HG03045 (cell line): ENCODE data around the gene NCMAP.

Source experiments
- ATAC-seq: cut with Tn5 transposase; IDR thresholded peaks from one replicate; pipeline ENCODE4 v1.9.1; 2021; ENCODE audit warnings: mild to moderate bottlenecking, moderate library complexity; ENCODE audit not compliant: unreplicated experiment

NCMAP gene

DNA sequence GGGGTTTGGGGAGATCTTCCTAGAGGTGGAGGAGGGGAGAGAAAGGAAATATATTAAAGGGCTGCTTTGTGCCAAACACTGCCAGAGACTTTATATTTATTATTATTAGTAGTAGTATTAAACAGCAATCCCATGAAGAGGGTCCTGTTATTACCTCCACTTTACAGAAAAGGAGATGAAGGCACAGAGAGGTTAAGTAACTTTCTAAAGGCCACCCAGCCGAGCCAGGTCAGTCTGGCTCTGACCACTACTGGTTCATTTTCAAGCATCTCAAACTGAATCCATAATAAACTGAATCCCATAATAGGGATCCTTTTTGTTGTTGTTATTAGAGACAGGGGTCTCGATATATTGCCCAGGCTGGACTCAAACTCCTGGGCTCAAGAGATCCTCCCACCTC, 12.6 kb downstream of the NCMAP start:
- ATAC-seq = no peak

DNA sequence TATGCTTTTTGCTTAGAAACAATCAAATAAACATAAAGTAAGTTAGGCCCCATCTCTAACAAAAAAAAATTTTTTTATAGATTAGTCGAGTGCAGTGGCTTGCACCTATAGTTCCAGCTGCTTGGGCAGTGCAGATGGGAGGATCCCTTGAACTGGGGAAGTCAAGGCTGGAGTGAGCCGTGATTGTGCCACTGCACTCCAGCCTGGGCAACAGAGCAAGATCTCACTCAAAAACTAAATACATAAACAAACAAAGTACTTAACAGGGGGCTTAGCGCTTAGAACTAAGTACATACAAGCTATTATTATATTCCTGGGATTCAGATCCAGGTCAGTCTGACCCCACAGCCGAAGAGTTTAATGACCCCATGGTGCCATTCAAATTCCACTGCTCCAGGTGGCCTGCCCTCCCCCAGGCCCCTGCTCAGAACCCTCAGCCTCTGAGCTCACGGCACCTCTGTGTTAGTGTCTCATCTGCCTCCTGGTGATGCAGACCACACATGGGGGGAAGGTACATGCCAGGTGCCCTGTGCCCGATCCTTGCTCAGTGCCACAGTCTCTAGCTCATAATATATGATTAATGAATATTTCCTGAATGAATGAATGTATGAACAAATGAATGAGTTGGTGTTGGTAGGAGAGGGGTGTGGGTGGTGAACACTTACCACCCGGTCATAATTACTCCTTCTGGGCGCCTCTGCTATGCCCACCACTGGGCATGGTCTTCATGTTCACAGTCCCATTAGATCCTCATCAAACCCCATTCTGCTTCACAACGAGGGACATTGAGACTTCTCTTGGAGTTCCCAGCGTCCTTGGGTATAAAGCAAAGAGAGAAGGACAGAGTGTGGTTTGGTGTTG, 14.6 kb downstream of the NCMAP start:
- no peak for ATAC-seq

DNA sequence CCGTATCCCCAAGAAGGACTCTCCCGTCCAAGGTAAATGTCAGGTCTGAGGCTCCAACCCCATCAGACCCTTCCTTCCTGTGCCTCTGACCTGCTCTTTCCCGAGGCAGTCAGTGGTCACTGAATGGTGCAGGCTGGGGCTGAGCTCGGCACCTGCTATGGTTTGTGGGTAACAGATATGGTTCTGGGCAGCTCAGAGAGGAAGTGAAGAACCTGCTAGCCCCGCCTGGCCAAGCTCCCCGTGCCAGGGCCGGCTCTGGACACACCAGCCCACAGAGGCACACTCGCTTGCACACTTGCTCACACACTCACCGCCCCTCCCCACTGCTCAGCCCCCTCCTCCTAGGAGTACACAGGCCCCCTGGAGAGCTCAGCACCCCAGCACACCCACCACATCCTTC, 16.4 kb downstream of the NCMAP start:
- ATAC-seq = no peak

DNA sequence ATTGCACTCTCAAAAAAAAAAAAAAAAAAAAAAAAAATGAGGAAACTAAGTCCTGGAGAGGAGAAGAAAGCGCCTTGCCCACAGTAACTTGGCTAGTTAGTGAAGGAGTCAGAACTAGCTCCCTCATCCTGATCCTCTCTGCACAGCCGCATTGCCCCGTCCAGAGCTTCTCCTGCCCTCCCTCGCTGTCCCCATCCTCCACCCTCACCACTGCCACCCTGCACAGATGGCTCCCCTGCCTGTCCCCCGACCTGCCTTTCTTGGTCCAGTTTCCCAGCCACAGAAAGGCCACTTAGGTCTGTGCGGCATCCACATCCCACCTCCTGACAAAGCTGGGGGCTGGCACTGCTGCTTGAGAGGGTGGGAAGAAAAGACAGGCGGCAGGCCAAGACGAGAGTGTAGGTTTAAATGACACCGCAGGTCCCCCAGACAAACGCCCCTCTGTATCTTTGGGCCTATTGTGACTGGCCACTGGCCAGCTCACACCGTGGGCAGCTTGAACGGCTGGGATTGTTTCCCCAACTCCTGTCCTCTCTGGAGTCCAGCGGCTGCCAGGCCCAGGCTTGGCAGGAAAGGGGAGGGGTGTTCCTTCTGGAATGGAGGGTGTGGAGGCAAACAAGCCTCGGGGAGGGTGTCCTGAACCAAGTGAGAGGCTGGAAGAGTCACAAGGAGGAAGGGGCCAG, 20.2 kb downstream of the NCMAP start:
- no peak for ATAC-seq

DNA sequence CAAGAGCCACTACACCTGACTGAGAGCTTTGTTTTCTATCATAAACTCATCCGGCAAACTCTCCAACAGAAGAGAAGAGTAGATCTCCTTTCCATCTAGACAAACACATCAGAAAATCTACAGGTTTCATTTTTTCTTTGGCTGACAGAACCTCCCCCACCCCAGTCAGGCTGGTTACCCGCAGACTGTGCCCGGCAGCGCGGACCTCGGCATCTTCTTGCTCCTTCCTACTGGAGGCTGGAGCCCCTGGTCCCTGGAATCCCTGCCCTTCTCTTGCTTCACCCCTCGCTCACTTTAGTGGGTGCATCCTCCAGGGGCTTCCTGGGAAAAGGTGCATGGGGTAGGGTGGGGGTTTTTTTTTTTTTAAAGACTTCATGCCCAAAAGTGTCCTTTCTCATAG, 23.0 kb downstream of the NCMAP start:
- no peak for ATAC-seq

DNA sequence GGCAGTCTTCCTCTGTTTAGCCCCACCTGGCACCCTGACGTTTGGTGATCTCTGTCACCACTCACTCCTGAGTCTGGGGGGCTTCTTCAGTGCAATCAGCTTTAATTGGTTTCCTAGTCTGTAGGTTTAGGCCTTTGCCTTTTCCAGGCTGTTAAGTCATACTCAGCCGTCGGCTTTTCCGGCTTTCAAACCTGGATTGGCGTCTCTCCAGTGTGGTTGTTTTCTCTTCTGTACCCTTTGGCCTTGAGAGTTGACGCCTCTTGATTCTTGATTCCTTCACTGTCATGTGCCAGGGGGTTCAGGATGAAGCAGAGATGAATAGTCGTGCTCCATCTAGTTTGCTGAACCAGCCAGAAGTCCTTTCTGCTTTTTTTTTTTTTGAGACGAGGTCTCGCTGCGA, 24.9 kb downstream of the NCMAP start:
- ATAC-seq = no peak

DNA sequence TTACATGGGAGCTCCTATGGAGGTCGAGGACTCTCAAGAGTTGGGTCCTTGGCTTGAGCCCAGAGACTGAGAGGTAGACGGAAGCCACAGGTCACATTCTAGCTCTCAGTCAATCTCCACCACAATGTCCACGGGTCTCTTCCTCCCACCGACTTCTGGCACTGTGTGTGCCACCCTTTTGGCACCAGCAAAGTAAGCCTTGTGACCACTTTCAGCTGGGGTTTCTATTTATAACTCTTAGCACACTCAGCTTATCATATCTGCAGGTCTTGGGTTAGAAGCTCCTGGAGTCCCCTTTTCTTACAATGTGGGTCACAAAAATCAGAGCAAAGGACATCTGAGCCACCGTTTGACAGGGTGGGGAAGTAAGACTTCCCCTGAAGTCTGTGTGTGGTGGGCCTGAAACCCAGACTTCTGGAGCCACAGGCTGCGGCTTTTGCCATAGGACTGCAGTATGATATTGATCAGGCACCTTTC, 28.3 kb downstream of the NCMAP start:
- ATAC-seq = no peak

DNA sequence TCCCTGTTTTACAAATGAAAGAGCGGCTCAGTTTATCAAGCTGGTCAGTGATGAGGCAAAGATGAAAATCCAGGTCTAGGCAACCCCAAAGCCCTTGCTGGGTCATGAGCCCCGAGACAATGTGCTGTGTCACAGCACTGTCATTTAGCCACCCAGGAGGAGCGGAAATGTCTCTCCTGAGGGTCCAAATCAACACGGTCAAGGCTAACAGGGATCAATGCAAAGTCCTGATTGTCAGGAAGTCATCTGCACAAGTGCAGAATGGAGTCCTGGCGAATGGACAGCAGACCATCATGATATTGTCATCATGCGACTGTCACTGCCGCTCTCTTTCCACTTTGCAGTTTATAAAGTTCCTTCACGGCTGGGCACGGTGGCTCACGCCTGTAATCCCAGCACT, 30.2 kb downstream of the NCMAP start:
- ATAC-seq = no peak

DNA sequence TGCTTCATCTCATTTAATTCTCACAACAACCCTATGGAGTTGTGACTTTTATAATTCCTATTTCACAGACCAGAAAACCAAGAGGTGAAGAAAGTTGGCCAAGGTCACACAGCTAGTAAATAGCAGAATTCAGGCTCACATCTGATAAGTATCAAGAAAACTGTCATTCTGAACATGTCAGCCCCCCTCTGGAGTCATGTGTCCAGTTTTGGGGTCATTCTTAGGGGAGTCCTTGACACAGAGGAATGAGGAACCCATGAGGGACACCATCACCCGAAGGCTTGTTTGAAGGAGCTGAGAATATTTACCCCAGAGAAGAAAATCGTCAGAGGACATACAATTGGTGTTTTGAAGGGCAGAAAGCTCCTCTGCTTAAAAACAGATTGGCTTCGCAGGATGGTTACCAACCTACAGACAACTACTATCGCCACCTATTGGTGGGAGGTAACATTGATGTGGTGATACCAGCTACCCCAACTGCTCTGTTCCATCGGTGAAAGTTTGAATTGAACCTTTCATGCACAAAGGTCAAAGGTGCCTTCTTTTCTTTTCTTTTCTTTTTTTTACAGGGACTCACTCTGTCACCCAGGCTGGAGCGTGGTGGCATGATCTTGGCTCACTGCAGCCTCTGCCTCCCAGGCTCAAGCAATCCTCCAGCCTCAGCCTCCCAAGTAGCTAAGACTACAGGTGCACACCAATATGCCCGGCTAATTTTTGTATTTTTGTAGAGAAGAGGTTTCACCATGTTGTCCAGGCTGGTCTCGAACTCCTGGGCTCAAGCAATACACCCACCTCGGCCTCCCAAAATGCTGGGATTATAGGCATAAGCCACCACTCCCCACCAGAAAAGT, 31.3 kb downstream of the NCMAP start:
- no peak for ATAC-seq

DNA sequence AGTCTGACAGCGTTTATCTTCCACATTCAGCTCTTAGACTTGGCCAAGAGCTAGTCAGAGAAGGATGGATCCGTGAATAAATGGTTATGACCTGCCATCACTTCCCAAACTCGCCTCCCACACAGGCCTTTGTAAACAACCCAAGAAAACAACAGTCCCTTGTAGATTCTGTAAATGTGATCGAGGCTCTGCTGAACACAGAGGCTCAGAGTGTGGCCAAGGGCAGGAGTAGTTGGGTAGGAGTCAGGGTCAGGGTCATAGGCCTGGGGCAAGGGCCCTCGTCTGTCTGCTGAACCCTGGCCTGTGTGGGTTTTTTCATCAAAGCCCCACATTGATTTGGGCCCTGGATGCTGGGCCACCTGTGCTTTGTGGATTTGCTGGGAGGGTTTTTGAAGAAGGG, 32.7 kb downstream of the NCMAP start:
- ATAC-seq = no peak

DNA sequence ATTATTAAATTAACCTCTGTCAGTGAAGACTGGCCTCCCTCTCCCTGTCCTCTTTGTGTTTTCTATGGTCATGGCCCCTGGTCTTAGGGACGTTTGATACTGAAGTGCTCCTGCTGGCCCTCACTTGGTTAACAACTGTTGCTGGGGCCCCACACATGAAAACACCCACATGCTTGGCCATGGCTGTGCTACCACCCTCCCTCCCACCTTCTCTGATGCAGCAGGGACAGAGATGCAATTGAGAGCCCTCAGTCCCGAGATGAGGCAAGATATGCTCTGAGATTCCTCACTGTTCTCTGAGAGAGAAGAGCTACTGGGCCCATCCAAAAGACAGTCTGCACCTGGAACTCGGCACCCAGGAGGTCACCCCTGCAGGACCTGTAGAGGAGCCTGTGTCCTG, 33.3 kb downstream of the NCMAP start:
- no peak for ATAC-seq

DNA sequence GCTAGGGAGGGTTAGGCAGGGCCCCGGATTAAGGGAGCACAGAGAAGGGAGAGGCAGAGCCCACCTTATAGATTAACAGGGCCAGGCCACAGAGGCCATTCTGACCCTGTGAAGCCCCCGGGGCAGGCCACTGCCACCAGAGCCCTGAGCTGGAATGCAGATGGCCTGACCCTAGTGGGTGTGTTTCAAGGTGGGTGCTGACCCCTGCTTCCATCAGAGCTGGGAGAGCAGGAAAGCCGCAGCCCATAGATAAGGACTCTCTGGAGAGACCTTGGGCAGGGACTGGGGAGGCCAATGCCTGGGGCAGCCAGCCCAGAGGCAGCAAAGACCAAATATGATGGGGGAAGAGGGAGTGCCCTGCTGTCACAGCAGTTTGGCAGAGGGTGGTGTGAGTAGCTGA, 35.9 kb downstream of the NCMAP start:
- no peak for ATAC-seq

DNA sequence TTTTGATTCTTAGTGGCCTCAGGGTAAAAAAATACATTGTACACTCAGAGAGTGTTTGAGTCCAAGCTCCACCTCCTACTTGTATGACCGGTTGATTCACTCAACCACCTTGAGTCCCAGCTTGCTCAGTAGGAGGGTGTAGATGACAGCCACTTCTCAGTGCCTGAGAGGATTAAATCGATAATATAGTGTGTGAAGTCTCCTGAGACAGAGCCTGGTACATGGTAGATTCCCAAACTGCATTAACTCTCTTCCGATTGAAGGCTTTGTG, 38.4 kb downstream of the NCMAP start:
- ATAC-seq = no peak

DNA sequence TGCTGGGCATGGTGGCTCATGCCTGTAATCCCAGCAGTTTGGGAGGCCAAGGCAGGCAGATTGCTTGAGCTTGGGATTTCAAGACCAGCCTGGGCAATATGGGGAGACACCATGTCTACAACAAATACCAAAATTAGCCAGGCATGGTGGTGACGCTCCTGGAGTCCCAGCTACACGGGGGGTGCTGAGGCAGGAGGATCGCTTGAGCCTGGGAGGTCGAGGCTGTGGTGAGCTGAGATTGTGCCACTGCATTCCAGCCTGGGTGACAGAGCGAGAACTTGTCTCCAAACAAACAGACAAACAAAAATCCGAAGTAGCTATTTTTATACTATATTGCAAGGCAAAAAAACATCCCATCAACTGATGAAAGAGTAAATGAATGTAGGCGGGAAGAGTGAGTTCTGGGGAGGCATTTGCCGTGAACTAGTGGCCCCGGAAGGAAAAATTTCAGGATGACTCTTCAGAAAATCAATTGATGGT, 40.6 kb downstream of the NCMAP start:
- no peak for ATAC-seq

DNA sequence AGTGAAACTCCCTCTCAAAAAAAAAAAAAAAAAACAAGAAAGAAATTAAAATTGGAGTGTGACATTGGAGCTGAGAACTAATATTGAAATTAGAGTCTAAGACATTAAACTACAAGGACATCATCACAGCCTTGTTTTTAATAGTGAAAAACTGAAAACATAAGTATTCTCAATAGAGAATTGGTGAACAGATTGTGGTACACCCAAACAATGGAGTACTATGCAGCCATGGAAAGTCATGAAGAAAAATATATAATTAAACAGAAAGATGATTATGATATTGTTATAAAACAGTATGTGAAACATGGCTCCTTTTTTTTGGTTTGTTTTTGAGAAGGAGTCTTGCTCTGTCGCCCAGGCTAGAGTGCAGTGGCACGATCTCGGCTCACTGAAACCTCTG, 43.4 kb downstream of the NCMAP start:
- no peak for ATAC-seq

DNA sequence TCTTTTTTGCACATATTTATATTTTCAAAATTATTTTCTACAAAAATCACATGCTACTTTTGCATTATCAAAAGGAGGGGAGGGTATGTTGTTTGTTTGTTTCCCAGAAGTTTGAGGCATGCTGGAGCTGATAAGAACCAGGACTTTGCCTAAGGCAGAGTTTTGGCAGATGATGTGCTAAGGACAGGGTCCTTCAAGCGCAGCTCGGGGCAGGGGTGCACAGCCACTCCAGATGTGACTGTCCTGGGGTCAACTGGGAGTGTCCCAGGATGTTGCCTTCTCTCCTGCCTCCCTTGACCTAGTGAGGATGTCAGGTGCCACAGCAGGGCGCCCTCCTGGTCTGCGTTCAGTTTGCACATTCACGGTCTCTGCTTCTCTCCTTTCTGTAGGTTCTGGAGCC, 44.7 kb downstream of the NCMAP start:
- ATAC-seq = no peak

DNA sequence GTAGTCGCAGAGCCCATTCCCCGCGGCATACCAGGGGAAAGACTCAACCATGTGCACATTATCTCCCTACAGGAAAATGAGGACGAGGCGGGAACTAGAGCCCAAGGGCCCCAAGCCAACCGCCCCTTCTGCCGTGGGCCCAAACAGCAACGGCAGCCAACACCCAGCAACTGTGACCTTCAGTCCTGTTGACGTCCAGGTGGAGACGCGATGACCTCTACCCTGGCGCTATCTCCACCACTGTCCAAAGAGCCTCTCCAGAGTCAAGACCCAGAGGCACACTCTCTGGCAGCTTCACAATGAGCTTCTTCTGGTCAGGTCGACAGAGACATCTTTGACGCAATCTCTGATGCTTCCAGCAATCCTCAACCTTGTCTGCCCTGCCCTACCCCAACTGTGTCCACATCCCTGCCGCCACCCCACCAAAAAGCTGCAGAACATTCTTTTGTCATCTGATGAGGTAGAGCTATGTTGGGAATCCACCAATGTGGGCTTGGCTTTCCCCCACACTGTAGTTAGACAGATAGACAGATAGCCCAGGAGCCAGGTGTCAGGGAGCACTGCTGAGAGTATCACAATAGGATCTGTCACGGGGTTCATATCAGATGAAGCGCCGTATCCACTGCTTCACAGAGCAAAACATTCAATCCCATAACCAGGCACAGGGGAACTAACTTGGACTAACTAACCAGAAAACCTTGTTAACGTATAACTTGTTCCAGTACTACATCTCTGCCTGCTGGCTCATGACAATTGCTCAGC, 49.8 kb downstream of the NCMAP start:
- no peak for ATAC-seq

DNA sequence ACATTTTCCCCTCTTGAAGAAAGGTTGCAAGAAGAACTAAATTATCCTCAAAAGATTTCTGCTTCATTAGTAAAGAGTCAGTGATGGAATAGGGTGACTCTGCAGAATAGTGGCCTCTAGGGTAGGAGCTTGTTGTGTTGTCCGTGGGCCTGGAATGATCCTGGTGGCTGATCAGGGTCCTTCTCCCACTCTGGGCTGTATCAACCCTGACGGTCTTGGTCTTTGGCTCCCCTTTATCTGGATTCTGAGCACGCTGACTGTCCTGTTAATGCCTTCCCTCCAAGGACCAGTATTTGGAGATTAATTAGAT, 50.4 kb downstream of the NCMAP start:
- no peak for ATAC-seq

DNA sequence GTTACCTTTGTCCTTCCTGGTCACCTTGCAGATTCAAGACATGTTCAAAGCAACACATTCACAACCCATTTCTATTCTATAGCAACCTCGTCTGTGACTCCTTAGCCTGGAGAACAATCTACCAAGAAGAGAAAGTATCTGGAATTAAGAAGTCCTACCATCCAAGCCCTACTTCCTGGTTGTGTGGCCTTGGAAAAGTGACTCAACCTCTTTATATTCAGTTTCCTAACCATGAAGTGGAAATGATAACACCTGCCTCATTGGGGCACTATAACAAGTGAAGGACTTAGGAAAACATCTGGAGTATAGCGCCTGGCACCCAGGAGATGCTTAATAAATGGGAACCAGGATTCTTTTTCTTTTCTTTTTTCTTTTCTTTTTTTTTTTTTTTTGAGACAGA, 50.7 kb downstream of the NCMAP start:
- no peak for ATAC-seq

DNA sequence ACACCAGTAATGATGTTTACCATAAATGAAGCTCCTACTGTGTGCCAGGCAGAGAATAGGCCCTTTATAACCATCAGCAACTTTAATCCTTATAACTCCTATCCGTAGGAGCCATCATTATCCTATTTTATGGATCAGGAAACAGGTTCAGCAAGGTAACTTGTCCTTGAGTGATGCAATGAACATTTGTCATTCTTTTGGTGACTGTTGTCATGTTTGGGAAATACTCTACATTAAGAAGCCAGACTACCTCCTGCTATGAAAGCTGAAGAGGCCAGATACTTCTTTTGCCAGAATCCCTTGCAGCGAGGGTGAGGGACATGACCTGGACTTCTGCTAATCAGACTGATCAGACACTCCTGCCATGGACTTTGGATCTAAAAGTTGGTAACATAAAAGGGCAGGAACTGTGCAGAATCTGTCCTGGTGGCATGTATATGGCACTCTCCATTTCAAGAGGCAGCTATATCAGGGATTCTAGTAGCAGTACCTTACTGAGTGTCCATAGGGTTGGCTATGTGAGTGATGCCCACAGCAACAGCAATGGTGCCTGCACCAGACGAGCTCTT, 54.1 kb downstream of the NCMAP start:
- no peak for ATAC-seq

DNA sequence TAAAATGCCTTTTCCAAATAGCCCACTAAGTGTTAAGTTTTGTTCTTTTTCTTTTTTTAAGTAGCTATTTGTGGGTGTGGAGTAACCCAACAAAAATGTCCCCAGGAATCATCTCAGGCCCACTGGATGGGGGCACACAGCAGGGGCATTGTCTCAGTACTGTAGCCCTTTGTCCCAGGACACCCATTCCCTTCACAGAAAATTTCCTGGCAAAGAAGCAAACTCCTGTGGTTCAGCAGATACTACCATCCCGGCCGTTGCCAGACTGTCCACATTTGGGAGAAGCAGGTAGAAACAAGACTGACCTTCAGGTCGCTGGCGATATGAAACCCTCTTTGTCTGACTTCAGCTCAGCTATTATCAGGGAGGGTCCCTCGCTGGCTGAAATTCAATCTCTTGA, 63.5 kb downstream of the NCMAP start:
- ATAC-seq = no peak
